Measurements from ENCODE around the gene VWA5B1. TPM values are rescaled to one million over a fixed set of nuclear protein-coding genes. Genes with fewer than 3 reads are reported as not detected.

VWA5B1 gene
- total RNA-seq, 1 donor, result not detected

DNA sequence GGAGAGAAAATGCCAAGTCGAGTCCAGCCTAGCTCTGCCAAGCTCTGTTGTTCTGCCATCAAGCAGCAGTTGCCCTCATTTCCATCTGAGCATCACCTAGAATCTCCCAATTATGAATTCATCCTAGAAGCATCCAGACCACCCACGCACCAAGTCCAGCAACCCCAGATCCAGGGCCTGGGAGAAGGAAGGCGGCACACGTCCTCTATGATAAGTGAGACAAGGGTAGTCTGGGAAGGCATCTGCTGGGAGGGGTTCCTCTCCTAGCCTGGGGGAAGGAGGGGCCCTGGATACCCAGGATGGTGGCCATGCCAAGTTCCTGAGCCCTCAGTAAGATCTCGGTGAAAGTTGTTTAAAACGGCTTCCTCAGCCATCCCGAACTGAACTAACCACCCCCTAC lies 70.7 kb downstream of the VWA5B1 start:
- Histone ChIP-seq H3K27me3 (ENCODE audit: insufficient read depth, low read length) (peaks cover 66% of the 10 kb centered on the region), H3K36me3 (ENCODE audit: insufficient read depth, low read length) (no peaks in the 10 kb centered on the region), H3K27ac (ENCODE audit: low read depth, low read length) (no peak overlapping the region), H3K79me2 (ENCODE audit: insufficient read depth, low read length) (no peaks in the 10 kb centered on the region), H2AFZ (ENCODE audit: low read length) (no peak overlapping the region), H3K9me3 (ENCODE audit: low read depth, low read length) (no peaks in the 10 kb centered on the region), H4K20me1 (ENCODE audit: insufficient read depth, low read length) (no peaks in the 10 kb centered on the region), H3K4me1 (ENCODE audit: insufficient read depth, low read length) (no peaks in the 10 kb centered on the region), H3K4me2 (ENCODE audit: insufficient read depth, low read length) (no peak overlapping the region), H3K4me3 (ENCODE audit: insufficient read depth, low read length) (no peak overlapping the region)
- no peak for DNase-seq (ENCODE audit: insufficient read length, low spot score, missing footprints)
- TF ChIP-seq, protein P1, sequence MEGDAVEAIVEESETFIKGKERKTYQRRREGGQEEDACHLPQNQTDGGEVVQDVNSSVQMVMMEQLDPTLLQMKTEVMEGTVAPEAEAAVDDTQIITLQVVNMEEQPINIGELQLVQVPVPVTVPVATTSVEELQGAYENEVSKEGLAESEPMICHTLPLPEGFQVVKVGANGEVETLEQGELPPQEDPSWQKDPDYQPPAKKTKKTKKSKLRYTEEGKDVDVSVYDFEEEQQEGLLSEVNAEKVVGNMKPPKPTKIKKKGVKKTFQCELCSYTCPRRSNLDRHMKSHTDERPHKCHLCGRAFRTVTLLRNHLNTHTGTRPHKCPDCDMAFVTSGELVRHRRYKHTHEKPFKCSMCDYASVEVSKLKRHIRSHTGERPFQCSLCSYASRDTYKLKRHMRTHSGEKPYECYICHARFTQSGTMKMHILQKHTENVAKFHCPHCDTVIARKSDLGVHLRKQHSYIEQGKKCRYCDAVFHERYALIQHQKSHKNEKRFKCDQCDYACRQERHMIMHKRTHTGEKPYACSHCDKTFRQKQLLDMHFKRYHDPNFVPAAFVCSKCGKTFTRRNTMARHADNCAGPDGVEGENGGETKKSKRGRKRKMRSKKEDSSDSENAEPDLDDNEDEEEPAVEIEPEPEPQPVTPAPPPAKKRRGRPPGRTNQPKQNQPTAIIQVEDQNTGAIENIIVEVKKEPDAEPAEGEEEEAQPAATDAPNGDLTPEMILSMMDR (IDR thresholded peaks at IDR 0.05; ENCODE audit: extremely low read depth, low read depth, low read length), result no peak

DNA sequence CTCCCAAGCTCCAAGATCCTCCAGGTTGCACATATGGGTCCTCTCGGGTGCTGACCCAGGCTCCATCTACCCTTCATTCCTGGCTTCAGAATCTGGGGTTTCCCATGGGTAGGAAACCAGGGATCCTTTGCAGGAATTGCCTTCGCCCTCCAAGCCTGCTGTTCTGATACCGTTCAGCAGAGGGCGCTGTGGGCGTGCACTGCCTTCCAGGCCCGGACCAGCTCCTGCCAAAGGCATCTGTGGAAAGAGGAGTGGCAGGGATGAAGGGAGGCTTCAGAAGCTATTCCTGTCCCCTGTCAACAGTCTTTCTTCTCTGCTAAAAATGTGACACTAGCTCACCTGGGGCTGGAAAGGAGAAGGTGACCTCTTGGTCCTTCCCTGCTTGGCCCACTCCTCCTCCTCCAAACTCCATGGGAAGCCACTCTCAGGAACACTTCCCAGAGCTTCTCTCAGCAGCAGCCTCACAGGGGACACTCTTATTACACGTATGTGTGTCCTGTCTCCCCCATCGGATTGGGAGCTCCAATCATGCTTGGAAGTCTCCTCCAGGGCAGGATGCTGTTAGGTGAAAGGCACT lies 71.2 kb downstream of the VWA5B1 start:
- no peak overlapping the region for H3K4me2 ChIP-seq (ENCODE audit: insufficient read depth, low read length)
- H4K20me1 ChIP-seq (ENCODE audit: insufficient read depth, low read length), result no peaks in the 10 kb centered on the region
- no peaks in the 10 kb centered on the region for H3K9me3 ChIP-seq (ENCODE audit: low read depth, low read length)
- no peaks in the 10 kb centered on the region for H3K36me3 ChIP-seq (ENCODE audit: insufficient read depth, low read length)
- TF ChIP-seq, protein P1 (IDR thresholded peaks at IDR 0.05; ENCODE audit: extremely low read depth, low read depth, low read length), result peak; percentile 87
- no peak overlapping the region for H3K4me3 ChIP-seq (ENCODE audit: insufficient read depth, low read length)
- no peaks in the 10 kb centered on the region for H3K79me2 ChIP-seq (ENCODE audit: insufficient read depth, low read length)
- no peaks in the 10 kb centered on the region for H3K4me1 ChIP-seq (ENCODE audit: insufficient read depth, low read length)
- no peak overlapping the region for H3K27ac ChIP-seq (ENCODE audit: low read depth, low read length)
- peaks cover 66% of the 10 kb centered on the region for H3K27me3 ChIP-seq (ENCODE audit: insufficient read depth, low read length)
- H2AFZ ChIP-seq (ENCODE audit: low read length), result no peak overlapping the region
- peak; percentile 96 for DNase-seq (ENCODE audit: insufficient read length, low spot score, missing footprints)

DNA sequence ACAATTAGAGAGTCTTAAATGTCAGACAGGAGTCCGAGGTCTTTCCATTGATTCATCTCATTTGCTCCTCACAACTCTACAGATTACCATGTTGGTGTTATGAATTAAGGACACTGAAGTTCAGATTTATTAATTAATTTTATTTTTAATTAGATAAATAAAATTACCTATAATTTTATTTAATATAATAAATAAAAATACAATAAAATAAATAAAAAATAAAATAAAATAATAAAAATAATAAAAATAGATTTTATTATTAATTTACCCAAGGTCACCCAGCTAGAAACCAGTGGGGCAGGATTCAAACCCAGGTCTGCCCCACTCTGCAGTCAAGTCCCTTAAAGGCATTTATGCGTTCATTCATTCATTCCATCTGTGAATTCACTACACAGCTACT lies 72.2 kb downstream of the VWA5B1 start:
- Histone ChIP-seq H2AFZ (ENCODE audit: low read length) (no peak overlapping the region), H3K27ac (ENCODE audit: low read depth, low read length) (no peak overlapping the region), H3K4me1 (ENCODE audit: insufficient read depth, low read length) (no peaks in the 10 kb centered on the region), H3K4me2 (ENCODE audit: insufficient read depth, low read length) (no peak overlapping the region), H3K36me3 (ENCODE audit: insufficient read depth, low read length) (no peaks in the 10 kb centered on the region), H4K20me1 (ENCODE audit: insufficient read depth, low read length) (no peaks in the 10 kb centered on the region), H3K79me2 (ENCODE audit: insufficient read depth, low read length) (no peaks in the 10 kb centered on the region), H3K4me3 (ENCODE audit: insufficient read depth, low read length) (no peak overlapping the region), H3K9me3 (ENCODE audit: low read depth, low read length) (no peaks in the 10 kb centered on the region), H3K27me3 (ENCODE audit: insufficient read depth, low read length) (peaks cover 66% of the 10 kb centered on the region)
- TF ChIP-seq, protein P1 (IDR thresholded peaks at IDR 0.05; ENCODE audit: extremely low read depth, low read depth, low read length), result no peak
- peak; percentile 61 for DNase-seq (ENCODE audit: insufficient read length, low spot score, missing footprints)

DNA sequence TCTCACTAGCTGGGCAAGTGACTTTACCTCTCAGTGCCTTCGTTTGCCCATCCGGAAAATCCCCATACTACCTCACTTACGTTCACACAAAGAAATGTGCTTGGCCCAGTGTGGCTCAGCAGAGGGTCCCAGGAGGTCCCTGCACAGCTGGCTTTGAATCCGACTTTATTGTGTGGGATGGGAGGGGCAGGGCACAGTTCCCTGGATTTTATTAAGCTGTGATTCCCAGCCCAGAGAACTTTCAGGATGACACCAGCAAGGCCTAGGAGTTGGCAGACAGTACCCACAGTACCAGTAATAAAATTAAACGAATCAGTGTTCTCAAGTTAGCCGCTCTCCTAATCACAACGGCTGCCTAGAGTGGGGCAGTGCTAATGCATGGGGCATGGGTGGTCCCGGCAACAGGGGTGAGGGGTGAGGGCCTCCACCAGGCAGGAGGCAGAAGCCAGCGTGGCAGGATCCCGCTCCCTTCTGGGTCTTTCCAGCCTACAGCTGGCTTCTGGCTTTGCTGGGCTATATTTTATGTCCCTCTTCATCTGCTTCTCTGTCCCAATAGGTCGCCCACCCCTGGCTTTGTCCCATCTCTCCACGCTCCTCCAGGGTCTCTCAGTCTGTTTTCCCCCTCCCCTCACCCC lies 74.9 kb downstream of the VWA5B1 start:
- TF ChIP-seq, protein P1 (IDR thresholded peaks at IDR 0.05; ENCODE audit: extremely low read depth, low read depth, low read length), result no peak
- H3K4me2 ChIP-seq (ENCODE audit: insufficient read depth, low read length), result no peak overlapping the region
- peaks cover 70% of the 10 kb centered on the region for H3K27me3 ChIP-seq (ENCODE audit: insufficient read depth, low read length)

More for the DNA sequence above, 74.9 kb downstream of the VWA5B1 start:
- Histone ChIP-seq H4K20me1 (ENCODE audit: insufficient read depth, low read length) (peaks cover under 1% of the 10 kb centered on the region), H3K79me2 (ENCODE audit: insufficient read depth, low read length) (no peaks in the 10 kb centered on the region), H3K36me3 (ENCODE audit: insufficient read depth, low read length) (no peaks in the 10 kb centered on the region), H3K4me1 (ENCODE audit: insufficient read depth, low read length) (no peaks in the 10 kb centered on the region), H2AFZ (ENCODE audit: low read length) (no peak overlapping the region), H3K4me3 (ENCODE audit: insufficient read depth, low read length) (no peak overlapping the region), H3K27ac (ENCODE audit: low read depth, low read length) (no peak overlapping the region), H3K9me3 (ENCODE audit: low read depth, low read length) (no peaks in the 10 kb centered on the region)
- DNase-seq (ENCODE audit: insufficient read length, low spot score, missing footprints), result peak; percentile 70

Data from osteoblast (primary cell).